Astrocyte of the cerebellum (primary cell): Measurements from ENCODE around the gene FCSK.

Experiments used
- DNase-seq: peaks from one replicate; pipeline ENCODE4 v3.0.0-alpha.2; 2011; ENCODE audit warnings: low read depth
- H3K4me3 ChIP-seq: 2 replicates; pipeline ENCODE4 v1.5.1; 2011; ENCODE audit warnings: mild to moderate bottlenecking, low read depth, low read length, moderate library complexity
- CTCF ChIP-seq: IDR thresholded peaks from 2 replicates; pipeline ENCODE4 v1.5.1; 2012; ENCODE audit warnings: low read length, low read depth, moderate library complexity, mild to moderate bottlenecking; ENCODE audit errors: missing control alignments
- in situ Hi-C: cut with HindIII; loops from 2 replicates; pipeline ENCODE4 v1.10.0; 2017; ENCODE audit warnings: low sequenced_read_pairs

The FCSK gene

GRCh38 chr16:70526403-70526802 lies 72.0 kb downstream of the FCSK start:
- DNase-seq = no peak
- in situ Hi-C loops = loop anchor here (25.0 kb wide), 1 partner anchor 236 kb away; no protein-coding TSS in a partner anchor
- no peak overlapping the region for H3K4me3 ChIP-seq
- no peak for TF ChIP-seq CTCF

- TF ChIP-seq CTCF = no peak
- H3K4me3 ChIP-seq = no peak overlapping the region
- DNase-seq = no peak
- in situ Hi-C loops = loop anchor here (25.0 kb wide), 1 partner anchor 235 kb away; no protein-coding TSS in a partner anchor
Observed at GRCh38 chr16:70527315-70527996, 73.1 kb downstream of the FCSK start.

DNA sequence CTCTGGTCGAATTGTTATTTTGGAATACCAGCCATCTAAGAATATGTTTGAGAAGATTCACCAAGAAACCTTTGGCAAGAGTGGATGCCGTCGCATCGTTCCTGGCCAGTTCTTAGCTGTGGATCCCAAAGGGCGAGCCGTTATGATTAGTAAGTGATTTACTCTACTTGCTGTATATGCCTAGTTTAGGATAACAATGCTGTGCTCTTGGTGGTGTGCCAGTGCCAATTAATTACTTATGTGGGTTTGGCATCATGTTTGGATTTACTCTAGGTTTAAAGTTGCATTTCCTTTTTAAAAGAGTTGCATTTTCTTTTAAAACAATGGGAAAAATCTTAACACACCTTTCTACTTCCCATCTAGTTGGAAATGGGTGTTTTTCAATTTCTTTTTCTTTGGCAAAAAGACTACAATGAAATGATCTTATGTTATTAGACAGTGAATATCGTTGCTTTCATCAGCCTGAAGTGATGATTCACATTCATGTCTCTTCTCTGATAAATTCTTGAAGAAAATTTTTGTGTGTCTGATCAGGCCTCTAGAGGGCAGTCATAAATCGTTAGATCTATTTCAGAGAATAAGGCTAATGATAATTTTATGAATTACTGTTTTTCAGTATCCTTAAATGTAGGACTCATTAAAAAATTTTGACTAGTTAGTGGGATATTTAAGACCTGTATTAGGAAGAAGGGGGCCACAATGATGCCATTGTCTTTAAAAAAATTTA lies 74.8 kb downstream of the FCSK start:
- TF ChIP-seq CTCF = peak; percentile 37
- peak; percentile 49 for DNase-seq
- in situ Hi-C loops = loop anchor here (25.0 kb wide), 1 partner anchor 233 kb away; no protein-coding TSS in a partner anchor
- H3K4me3 ChIP-seq = no peak overlapping the region
